MM.1S (cell line): Measurements from ENCODE around the gene VDAC2.
"Not testable (repeated sequence)": the region's sequence is repeated elsewhere in the genome, so short reads cannot be mapped to it uniquely, and the experiment has no call there.

ENCODE experiments used
- CTCF ChIP-seq: fragments of 300-600 bp; sonication (generic); IDR thresholded peaks from 2 replicates; pipeline ENCODE4 v1.5.1; 2016; ENCODE audit warnings: antibody characterized with exemption, low read length, mixed read lengths
- EZH2 ChIP-seq: fragments of 300-600 bp; sonication (generic); optimal IDR thresholded peaks from 2 replicates; pipeline ENCODE3; 2017; ENCODE audit warnings: low read depth, mild to moderate bottlenecking, antibody characterized with exemption, low read length, mixed read lengths
- EZH2phosphoT487 ChIP-seq: fragments of 300-600 bp; sonication (generic); IDR thresholded peaks from 2 replicates; pipeline ENCODE4 v1.6.1; 2018; ENCODE audit warnings: antibody characterized with exemption, low read length

DNA sequence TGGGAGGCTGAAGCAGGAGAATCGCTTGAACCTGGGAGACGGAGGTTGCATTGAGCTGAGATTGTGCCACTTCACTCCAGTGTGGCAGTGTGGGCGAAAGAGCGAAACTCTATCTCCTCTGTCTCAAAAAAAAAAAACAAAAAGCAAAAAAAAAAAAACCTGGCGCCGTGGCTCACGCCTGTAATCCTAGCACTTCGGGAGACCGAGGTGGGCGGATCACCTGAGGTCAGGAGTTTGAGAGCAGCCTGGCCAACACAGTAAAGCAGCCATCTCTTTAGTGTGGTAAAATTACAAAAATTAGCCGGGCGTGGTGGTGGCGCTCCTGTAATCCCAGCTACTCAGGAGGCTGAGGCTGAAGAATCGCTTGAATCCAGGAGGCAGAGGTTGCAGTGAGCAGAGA is 4.0 kb upstream of the VDAC2 start:
- not testable (repeated sequence) for TF ChIP-seq CTCF, EZH2phosphoT487, EZH2
